Skeletal muscle satellite cell (primary cell): Measurements from ENCODE around the gene STXBP2. TPM values are rescaled to one million over a fixed set of nuclear protein-coding genes. Genes with fewer than 3 reads are reported as not detected.

ENCODE experiments used
- H3K27me3 ChIP-seq: 2 replicates; pipeline ENCODE4 v1.7.0; 2013; ENCODE audit warnings: low read length; ENCODE audit not compliant: control insufficient read depth, insufficient read depth
- H3K36me3 ChIP-seq: 2 replicates; pipeline ENCODE4 v1.7.0; 2013; ENCODE audit warnings: mild to moderate bottlenecking, control low read depth, low read length; ENCODE audit not compliant: insufficient read depth
- H3K4me1 ChIP-seq: 2 replicates; pipeline ENCODE4 v1.7.0; 2013; ENCODE audit warnings: low read length; ENCODE audit not compliant: control insufficient read depth, insufficient read depth
- H3K4me2 ChIP-seq: 2 replicates; pipeline ENCODE4 v1.7.0; 2013; ENCODE audit warnings: mild to moderate bottlenecking, low read length
- H3K4me3 ChIP-seq: 2 replicates; pipeline ENCODE4 v1.7.0; 2013; ENCODE audit warnings: low read length
- H3K9ac ChIP-seq: 2 replicates; pipeline ENCODE4 v1.7.0; 2013; ENCODE audit warnings: mild to moderate bottlenecking, low read depth, low read length, moderate library complexity
- H3K9me3 ChIP-seq: replicated peaks from 2 replicates; pipeline ENCODE4 v1.7.0; 2013; ENCODE audit warnings: mild to moderate bottlenecking, control low read depth, low read length
- small RNA-seq: library from RNA; depleted of rRNA; stranded (forward); fragments of <200 nt; gene quantifications from one replicate; pipeline ENCODE3, GENCODE V24; 2012

The STXBP2 gene

GRCh38 chr19:7694499-7694898, 57.6 kb downstream of the STXBP2 start:
- no peaks in the 10 kb centered on the region for H3K36me3 ChIP-seq
- H3K9ac ChIP-seq, result no peak overlapping the region

More at GRCh38 chr19:7694499-7694898, 57.6 kb downstream of the STXBP2 start:
- H3K4me1 ChIP-seq, result no peaks in the 10 kb centered on the region
- no peak overlapping the region for H3K4me3 ChIP-seq
- peaks cover 19% of the 10 kb centered on the region for H3K27me3 ChIP-seq
- H3K9me3 ChIP-seq, result no peaks in the 10 kb centered on the region
- no peak overlapping the region for H3K4me2 ChIP-seq

Small RNA genes within 50 kb of the gene (small RNA-seq; reads per million reads assigned to genes)
- gene MIR6792, result not detected
